H1 (cell line): ENCODE measurements around the gene OSBPL3. TPM values are rescaled to one million over a fixed set of nuclear protein-coding genes. Genes with fewer than 3 reads are reported as not detected.

Experiments
- BACH1 ChIP-seq: IDR thresholded peaks from 2 replicates; pipeline ENCODE4 v1.6.1; 2012; ENCODE audit warnings: low read length, improper control_type of control experiment
- BCL11A ChIP-seq, 2 experiments: IDR thresholded peaks; one replicate each; pipeline ENCODE4 v1.6.1; 2011; ENCODE audit warnings: low read depth in 2 of 2, low read length in 2 of 2, mild to moderate bottlenecking in 2 of 2
- CHD7 ChIP-seq: fragments of 300-600 bp; sonication (generic); IDR thresholded peaks from 2 replicates; pipeline ENCODE4 v1.7.1; 2012; ENCODE audit warnings: low read length, moderate library complexity, mild to moderate bottlenecking, inconsistent platforms; ENCODE audit not compliant: insufficient replicate concordance
- E2F6 ChIP-seq: IDR thresholded peaks from 2 replicates; pipeline ENCODE4 v1.6.1; 2012; ENCODE audit warnings: inconsistent platforms
- EZH2 ChIP-seq: fragments of 200-600 bp; sonication (generic); IDR thresholded peaks from 2 replicates; pipeline ENCODE4 v1.7.1; 2012; ENCODE audit warnings: low read depth, mild to moderate bottlenecking, moderate library complexity, low read length, inconsistent platforms; ENCODE audit not compliant: severe bottlenecking
- MAFK ChIP-seq: IDR thresholded peaks from 2 replicates; pipeline ENCODE4 v1.6.1; 2012; ENCODE audit warnings: low read depth, mild to moderate bottlenecking, improper control_type of control experiment, low read length
- MAX ChIP-seq: IDR thresholded peaks from 2 replicates; pipeline ENCODE4 v1.6.1; 2012; ENCODE audit warnings: inconsistent platforms
- POLR2AphosphoS5 ChIP-seq: IDR thresholded peaks from 2 replicates; pipeline ENCODE4 v1.6.1; 2011; ENCODE audit warnings: low read depth, low read length
- RFX5 ChIP-seq: IDR thresholded peaks from 2 replicates; pipeline ENCODE4 v1.6.1; 2011; ENCODE audit warnings: low read depth, low read length, improper control_type of control experiment, borderline replicate concordance
- RXRA ChIP-seq: IDR thresholded peaks from 2 replicates; pipeline ENCODE4 v1.6.1; 2011; ENCODE audit warnings: low read depth, mild to moderate bottlenecking, low read length, moderate library complexity; ENCODE audit not compliant: insufficient read depth
- SP1 ChIP-seq: IDR thresholded peaks from 2 replicates; pipeline ENCODE4 v1.6.1; 2011; ENCODE audit warnings: low read depth, low read length
- TAF7 ChIP-seq: optimal IDR thresholded peaks from 2 replicates; pipeline ENCODE3; 2011; ENCODE audit warnings: low read depth, mild to moderate bottlenecking, inconsistent platforms, low read length, moderate library complexity, borderline replicate concordance
- polyA plus RNA-seq, 7 experiments: library from polyadenylated mRNA; depleted of rRNA in 3 of 7; stranded (reverse) in 5 of 7; unstranded in 2 of 7; fragments of >200 nt in 5 of 7; fragments of 200-250 nt in 2 of 7; gene quantifications; 1 replicate in 5 of 7; 2 replicates in 1 of 7; 4 replicates in 1 of 7; pipeline versions ENCODE4 v1.2.1 to v1.2.3, GENCODE V29; 2011 to 2013; ENCODE audit warnings: missing spikeins in 2 of 7, mixed read lengths in 2 of 7
- total RNA-seq: library from RNA; stranded (reverse); fragmentation: NEBNext Ultra II Directional; extraction: Animal tissue kit (Norgen Biotek cat#: 25700); gene quantifications from 2 replicates; pipeline ENCODE4 v1.2.1, GENCODE V29; 2021

OSBPL3 gene
- total and polyA plus RNA-seq, 2 of the 8 experiments (the other 6 are each of a cell fraction or from before 2014, with no cell fraction given) = 2.8 to 13.9 TPM

GRCh38 chr7:24874791-24875190 lies 105.2 kb downstream of the OSBPL3 start (continued):
- TF ChIP-seq CHD7 = no peak
- no peak for TF ChIP-seq MAFK
- no peak for TF ChIP-seq TAF7
- no peak for TF ChIP-seq BCL11A (IDR thresholded peaks at IDR 0.05; ENCODE audit: low read depth in 2 of 2, low read length in 2 of 2)
- no peak for TF ChIP-seq RFX5
- no peak for TF ChIP-seq EZH2
- no peak for TF ChIP-seq POLR2AphosphoS5
- no peak for TF ChIP-seq BACH1
- no peak for TF ChIP-seq SP1
- no peak for TF ChIP-seq MAX
- TF ChIP-seq RXRA = no peak
- TF ChIP-seq E2F6 = no peak
